OCI-LY3 (cell line): Measurements from ENCODE around the gene FOSL2.

Experiments used
- EZH2phosphoT487 ChIP-seq: fragments of 200-600 bp; shearing (Covaris generic); IDR thresholded peaks from 2 replicates; pipeline ENCODE4 v1.6.1; 2018; ENCODE audit warnings: antibody characterized with exemption, mixed run types, low read depth
- TF ChIP-seq, protein P1 (sequence below): fragments of 200-600, 300-600 bp; sonication (generic); IDR thresholded peaks from 2 replicates; pipeline ENCODE4 v1.5.1; 2014; ENCODE audit warnings: antibody characterized with exemption, low read length, low read depth

DNA sequence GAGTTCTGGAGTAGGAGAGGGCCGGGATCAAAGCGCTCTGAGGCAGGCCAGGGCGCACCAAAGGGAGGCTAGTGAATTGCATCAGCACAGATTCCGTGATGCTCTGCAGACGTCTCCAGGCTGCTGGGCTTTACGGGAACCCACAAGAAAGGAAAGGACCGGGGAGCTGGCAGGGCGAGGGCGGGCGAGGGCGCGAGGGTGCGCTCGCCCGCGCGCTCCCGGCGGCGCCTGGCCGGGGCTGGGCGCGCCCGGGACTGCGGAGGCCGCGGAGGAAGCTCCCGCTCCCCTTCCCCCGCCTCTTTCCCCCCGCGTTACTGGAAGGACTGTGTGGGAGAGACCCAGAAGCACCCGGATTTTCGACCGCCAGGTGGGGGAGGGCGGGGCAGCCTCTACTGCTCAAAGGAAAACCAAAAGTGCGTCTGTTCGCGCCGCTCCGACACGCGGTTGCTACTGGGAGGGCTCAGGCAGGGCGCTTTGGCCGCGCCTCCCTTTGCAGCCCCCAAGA is 2.4 kb upstream of the FOSL2 start:
- TF ChIP-seq, protein P1, sequence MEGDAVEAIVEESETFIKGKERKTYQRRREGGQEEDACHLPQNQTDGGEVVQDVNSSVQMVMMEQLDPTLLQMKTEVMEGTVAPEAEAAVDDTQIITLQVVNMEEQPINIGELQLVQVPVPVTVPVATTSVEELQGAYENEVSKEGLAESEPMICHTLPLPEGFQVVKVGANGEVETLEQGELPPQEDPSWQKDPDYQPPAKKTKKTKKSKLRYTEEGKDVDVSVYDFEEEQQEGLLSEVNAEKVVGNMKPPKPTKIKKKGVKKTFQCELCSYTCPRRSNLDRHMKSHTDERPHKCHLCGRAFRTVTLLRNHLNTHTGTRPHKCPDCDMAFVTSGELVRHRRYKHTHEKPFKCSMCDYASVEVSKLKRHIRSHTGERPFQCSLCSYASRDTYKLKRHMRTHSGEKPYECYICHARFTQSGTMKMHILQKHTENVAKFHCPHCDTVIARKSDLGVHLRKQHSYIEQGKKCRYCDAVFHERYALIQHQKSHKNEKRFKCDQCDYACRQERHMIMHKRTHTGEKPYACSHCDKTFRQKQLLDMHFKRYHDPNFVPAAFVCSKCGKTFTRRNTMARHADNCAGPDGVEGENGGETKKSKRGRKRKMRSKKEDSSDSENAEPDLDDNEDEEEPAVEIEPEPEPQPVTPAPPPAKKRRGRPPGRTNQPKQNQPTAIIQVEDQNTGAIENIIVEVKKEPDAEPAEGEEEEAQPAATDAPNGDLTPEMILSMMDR = no peak
- TF ChIP-seq EZH2phosphoT487 = no peak
